ENCODE measurements around the gene HOXD4.

DNA sequence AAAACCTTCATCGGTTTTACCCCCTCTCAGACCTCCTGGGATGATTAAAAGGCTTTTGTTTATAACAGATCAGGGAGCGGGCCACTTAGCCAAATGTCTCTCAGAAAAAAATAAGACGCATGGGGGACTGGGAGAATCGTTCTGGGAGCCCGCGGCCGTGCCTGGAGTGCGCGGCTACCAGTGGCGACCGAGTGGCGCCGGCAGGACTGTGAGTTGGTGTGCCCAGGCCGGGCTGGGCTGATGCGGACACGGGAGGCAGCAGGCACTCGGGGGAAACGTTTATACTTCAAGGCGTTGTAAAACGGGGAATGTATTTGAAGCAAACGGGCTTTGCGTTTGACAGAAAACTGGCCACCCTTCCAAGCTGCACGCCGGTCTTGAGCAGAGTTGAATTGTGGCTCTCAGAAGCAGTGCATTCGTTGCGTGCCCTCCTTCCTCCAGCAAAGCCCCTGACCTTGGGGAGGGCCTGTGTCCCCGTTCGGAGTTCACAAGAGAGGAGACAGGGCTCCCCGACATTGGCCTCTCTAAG is 39.4 kb upstream of the HOXD4 start:
- TF ChIP-seq CTCF (IDR thresholded peaks at IDR 0.05), result no peak
- TF ChIP-seq POLR2A (IDR thresholded peaks at IDR 0.05), result no peak

Data from heart left ventricle (tissue), 13 donors.